Measurements from ENCODE around the gene SELENON. TPM values are rescaled to one million over a fixed set of nuclear protein-coding genes. Genes with fewer than 3 reads are reported as not detected.
A peak's percentile ranks its signal among the peaks of the same experiment; 100 is the strongest.

The SELENON gene
- total and polyA plus RNA-seq, 9 of the 15 experiments (the other 6 are each of a cell fraction or from before 2014, with no cell fraction given), result 0.43 to 26.7 (median 7.0) TPM

DNA sequence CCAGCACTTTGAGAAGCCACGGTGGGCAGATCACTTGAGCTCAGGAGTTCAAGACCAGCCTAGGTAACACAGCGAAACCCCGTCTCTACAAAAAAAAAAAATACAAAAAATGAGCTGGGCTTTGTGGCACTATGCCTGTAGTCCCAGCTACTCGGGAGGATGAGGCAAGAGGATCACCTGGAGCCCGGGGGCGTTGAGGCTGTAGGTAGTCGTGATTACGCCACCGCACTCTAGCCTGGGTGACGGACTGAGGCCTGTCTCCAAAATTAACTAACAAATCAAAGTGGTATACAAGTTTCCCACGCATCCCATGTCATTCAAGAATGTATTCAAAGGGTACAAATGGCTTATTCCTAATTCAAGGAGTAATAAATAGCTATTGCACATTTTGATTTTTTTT, 56.9 kb downstream of the SELENON start:
- intact Hi-C loops (cut with micrococcal nuclease), result no loop called here
- Histone ChIP-seq H3K4me1 (replicated peaks in 1 of 2; ENCODE audit: control insufficient read depth in 2 of 2, insufficient read depth in 2 of 2, low read length in 2 of 2) (peaks cover 41% of the 10 kb centered on the region in 2 experiments), H3K79me2 (ENCODE audit: control insufficient read depth, insufficient read depth, low read length) (peaks cover 89% of the 10 kb centered on the region), H3K4me3 (no peak overlapping the region), H2AFZ (ENCODE audit: low read depth, low read length) (no peak overlapping the region), H3K27ac (ENCODE audit: extremely low read depth, low read depth, low read length) (no peak overlapping the region), H4K20me1 (replicated peaks; ENCODE audit: control insufficient read depth, insufficient read depth, low read length) (peaks cover 6% of the 10 kb centered on the region), H3K9me3 (replicated peaks; ENCODE audit: control insufficient read depth, insufficient read depth, low read depth, low read length) (no peaks in the 10 kb centered on the region), H3K4me2 (ENCODE audit: insufficient read depth, low read length) (no peak overlapping the region), H3K36me3 (ENCODE audit: control insufficient read depth, insufficient read depth, low read length) (peaks cover 27% of the 10 kb centered on the region; the same call in 2 of the 3 replicates), H3K27me3 (ENCODE audit: control insufficient read depth in 2 of 2, insufficient read depth in 2 of 2, low read length in 2 of 2) (no peaks in the 10 kb centered on the region), H3K9me1 (ENCODE audit: control insufficient read depth, insufficient read depth, low read length) (no peaks in the 10 kb centered on the region), H3K9ac (ENCODE audit: insufficient read depth in 1 of 2, low read depth in 2 of 2, low read length in 2 of 2) (peak overlapping the region in 1 of 2 experiments; percentile 47; a peak in 1 of 4 replicates)
- ChIA-PET CTCF (ENCODE audit: low intra/inter-chr PET ratio) (interaction anchor here (0.7 kb wide), 1 partner anchor 36 kb away, joined by 4 read pairs; no protein-coding TSS in a partner anchor), POLR2A (interaction anchor here (0.6 to 5.9 kb wide), 8 partner anchors 10 to 658 kb away, joined by 3 to 49 read pairs (median 4); partner anchors contain the start of gene PAQR7)
- TSS peak; percentile 14 for BruUV-seq (replicated peaks)
- no peak for ATAC-seq
- no peak for DNase-seq (ENCODE audit: extremely low read depth in 1 of 4, low spot score in 3 of 4)
- FAIRE-seq, result no peak
- TF ChIP-seq CEBPB (tag; IDR thresholded peaks at IDR 0.05), result 0 out of 2 replicates have a peak, but pooled peaks have one; percentile 33
- TF ChIP-seq GTF2F1 (IDR thresholded peaks at IDR 0.05; ENCODE audit: low read depth, low read length), result no peak
- WGBS (ENCODE audit: insufficient coverage, low coverage, missing lambda C conversion rate), result 78% methylated on average over 11 of the region's 11 CpGs
- in situ Hi-C loops (cut with MboI), result no loop called here

DNA sequence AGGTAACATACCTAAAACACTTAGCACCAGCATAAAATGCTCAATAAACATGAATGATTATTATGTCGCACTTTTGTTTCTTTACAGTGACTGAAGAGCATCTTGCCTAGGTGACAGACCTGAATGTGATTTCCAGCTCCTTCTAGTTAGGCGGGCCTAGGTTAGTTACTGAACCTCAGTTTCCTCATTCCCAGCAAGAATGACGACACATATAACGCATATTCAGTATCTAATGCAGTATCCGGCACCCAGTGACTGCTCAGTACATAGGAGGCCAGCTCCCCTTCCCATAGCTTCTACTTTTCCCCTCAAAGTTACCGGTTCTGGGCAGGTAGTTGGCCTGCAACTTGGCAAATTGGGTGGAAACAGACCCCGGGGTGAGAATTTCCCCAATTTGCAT, 58.5 kb downstream of the SELENON start:
- H2AFZ ChIP-seq (ENCODE audit: low read depth, low read length), result peak overlapping the region; percentile 96
- CTCF ChIA-PET (ENCODE audit: low intra/inter-chr PET ratio), result no interaction called here
- intact Hi-C loops (cut with micrococcal nuclease), result no loop called here
- in situ Hi-C loops (cut with MboI), result no loop called here
- ATAC-seq, result peak; percentile 1
- H3K9me3 ChIP-seq (replicated peaks; ENCODE audit: control insufficient read depth, insufficient read depth, low read depth, low read length), result no peaks in the 10 kb centered on the region
- H3K4me1 ChIP-seq (replicated peaks in 1 of 2; ENCODE audit: control insufficient read depth in 2 of 2, insufficient read depth in 2 of 2, low read length in 2 of 2), result peaks cover 49 to 57% of the 10 kb centered on the region in 2 experiments
- peak overlapping the region; percentile 95 to 99 for H3K9ac ChIP-seq (ENCODE audit: insufficient read depth in 1 of 2, low read depth in 2 of 2, low read length in 2 of 2)
- H3K36me3 ChIP-seq (ENCODE audit: control insufficient read depth, insufficient read depth, low read length), result peaks cover 28% of the 10 kb centered on the region; the same call in 2 of the 3 replicates
- no peak for DNase-seq (ENCODE audit: extremely low read depth in 1 of 4, low spot score in 3 of 4)
- POLR2A ChIA-PET, result interaction anchor here (0.8 to 5.9 kb wide), 7 partner anchors 11 to 225 kb away, joined by 3 to 49 read pairs (median 3); no protein-coding TSS in a partner anchor
- H3K9me1 ChIP-seq (ENCODE audit: control insufficient read depth, insufficient read depth, low read length), result no peaks in the 10 kb centered on the region
- TSS peak; percentile 66 for BruUV-seq (replicated peaks)
- H3K27ac ChIP-seq (ENCODE audit: extremely low read depth, low read depth, low read length), result peak overlapping the region; percentile 92
- 1% methylated on average over 7 of the region's 7 CpGs for WGBS (ENCODE audit: insufficient coverage, low coverage, missing lambda C conversion rate)
- H3K27me3 ChIP-seq (ENCODE audit: control insufficient read depth in 2 of 2, insufficient read depth in 2 of 2, low read length in 2 of 2), result no peaks in the 10 kb centered on the region
- peak; percentile 37 for FAIRE-seq
- H3K4me2 ChIP-seq (ENCODE audit: insufficient read depth, low read length), result peak overlapping the region; percentile 93
- H3K4me3 ChIP-seq, result peak overlapping the region; percentile 87
- H4K20me1 ChIP-seq (replicated peaks; ENCODE audit: control insufficient read depth, insufficient read depth, low read length), result peaks cover 6% of the 10 kb centered on the region
- H3K79me2 ChIP-seq (ENCODE audit: control insufficient read depth, insufficient read depth, low read length), result peaks cover 73% of the 10 kb centered on the region
- peak; percentile 32 for TF ChIP-seq KAT7 (CRISPR knock-in tag; IDR thresholded peaks at IDR 0.05; ENCODE audit: borderline replicate concordance)
- TF ChIP-seq, protein P1, sequence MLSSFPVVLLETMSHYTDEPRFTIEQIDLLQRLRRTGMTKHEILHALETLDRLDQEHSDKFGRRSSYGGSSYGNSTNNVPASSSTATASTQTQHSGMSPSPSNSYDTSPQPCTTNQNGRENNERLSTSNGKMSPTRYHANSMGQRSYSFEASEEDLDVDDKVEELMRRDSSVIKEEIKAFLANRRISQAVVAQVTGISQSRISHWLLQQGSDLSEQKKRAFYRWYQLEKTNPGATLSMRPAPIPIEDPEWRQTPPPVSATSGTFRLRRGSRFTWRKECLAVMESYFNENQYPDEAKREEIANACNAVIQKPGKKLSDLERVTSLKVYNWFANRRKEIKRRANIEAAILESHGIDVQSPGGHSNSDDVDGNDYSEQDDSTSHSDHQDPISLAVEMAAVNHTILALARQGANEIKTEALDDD (IDR thresholded peaks at IDR 0.05), result peak; percentile 94
- TF ChIP-seq ZNF217 (CRISPR knock-in tag; IDR thresholded peaks at IDR 0.05), result no peak
- TF ChIP-seq CBX1 (IDR thresholded peaks at IDR 0.05; ENCODE audit: low read depth), result no peak
- TF ChIP-seq HMGN3 (IDR thresholded peaks at IDR 0.05; ENCODE audit: borderline replicate concordance, extremely low read depth, insufficient read length, low read depth, low read length), result no peak
- TF ChIP-seq, protein P2, sequence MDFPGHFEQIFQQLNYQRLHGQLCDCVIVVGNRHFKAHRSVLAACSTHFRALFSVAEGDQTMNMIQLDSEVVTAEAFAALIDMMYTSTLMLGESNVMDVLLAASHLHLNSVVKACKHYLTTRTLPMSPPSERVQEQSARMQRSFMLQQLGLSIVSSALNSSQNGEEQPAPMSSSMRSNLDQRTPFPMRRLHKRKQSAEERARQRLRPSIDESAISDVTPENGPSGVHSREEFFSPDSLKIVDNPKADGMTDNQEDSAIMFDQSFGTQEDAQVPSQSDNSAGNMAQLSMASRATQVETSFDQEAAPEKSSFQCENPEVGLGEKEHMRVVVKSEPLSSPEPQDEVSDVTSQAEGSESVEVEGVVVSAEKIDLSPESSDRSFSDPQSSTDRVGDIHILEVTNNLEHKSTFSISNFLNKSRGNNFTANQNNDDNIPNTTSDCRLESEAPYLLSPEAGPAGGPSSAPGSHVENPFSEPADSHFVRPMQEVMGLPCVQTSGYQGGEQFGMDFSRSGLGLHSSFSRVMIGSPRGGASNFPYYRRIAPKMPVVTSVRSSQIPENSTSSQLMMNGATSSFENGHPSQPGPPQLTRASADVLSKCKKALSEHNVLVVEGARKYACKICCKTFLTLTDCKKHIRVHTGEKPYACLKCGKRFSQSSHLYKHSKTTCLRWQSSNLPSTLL (IDR thresholded peaks at IDR 0.05), result no peak
- TF ChIP-seq, protein P3, sequence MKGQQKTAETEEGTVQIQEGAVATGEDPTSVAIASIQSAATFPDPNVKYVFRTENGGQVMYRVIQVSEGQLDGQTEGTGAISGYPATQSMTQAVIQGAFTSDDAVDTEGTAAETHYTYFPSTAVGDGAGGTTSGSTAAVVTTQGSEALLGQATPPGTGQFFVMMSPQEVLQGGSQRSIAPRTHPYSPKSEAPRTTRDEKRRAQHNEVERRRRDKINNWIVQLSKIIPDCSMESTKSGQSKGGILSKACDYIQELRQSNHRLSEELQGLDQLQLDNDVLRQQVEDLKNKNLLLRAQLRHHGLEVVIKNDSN (CRISPR knock-in tag; IDR thresholded peaks at IDR 0.05), result no peak
- TF ChIP-seq ZBTB1 (CRISPR knock-in tag; IDR thresholded peaks at IDR 0.05; ENCODE audit: borderline replicate concordance, low read depth), result no peak

Data from K562 (cell line).